Panc1 (cell line): ENCODE results near the gene RNF113B. TPM values are rescaled to one million over a fixed set of nuclear protein-coding genes. Genes with fewer than 3 reads are reported as not detected.

ENCODE experiments used
- ATAC-seq: fragments of 200-7000 bp; cut with Tn5 transposase; 2 replicates; pipeline ENCODE4 v1.9.1; 2020; ENCODE audit warnings: mild to moderate bottlenecking, moderate library complexity
- BruUV-seq: library from RNA; stranded (reverse); fragments of 400-500 nt; replicated peaks from 2 replicates; lab custom pipeline; 2021; lab: Mats Ljungman, UMichigan
- CTCF ChIA-PET: fragments of 300-600 bp; sonication (Branson Sonifier 250); formaldehyde crosslinking; loops from one replicate; lab custom pipeline; 2022; ENCODE audit warnings: antibody characterized with exemption; lab: Charles Lee
- POLR2A ChIA-PET: fragments of 300-600 bp; sonication (Branson Sonifier 250); formaldehyde crosslinking; loops from one replicate; lab custom pipeline; 2022; ENCODE audit warnings: antibody characterized with exemption; lab: Charles Lee
- DNase-seq: peaks from one replicate; pipeline ENCODE4 v3.0.0-alpha.2; 2010; ENCODE audit warnings: low read depth, low spot score
- H3K27ac ChIP-seq: 2 replicates; pipeline ENCODE4 v1.5.1; 2011; ENCODE audit warnings: mild to moderate bottlenecking, low read length, inconsistent platforms
- H3K27me3 ChIP-seq: fragments of 200-500 bp; sonication (Bioruptor generic); 2 replicates; pipeline ENCODE4 v1.6.0; 2014; ENCODE audit warnings: low read length, inconsistent platforms; ENCODE audit not compliant: control insufficient read depth, insufficient read depth
- H3K36me3 ChIP-seq: fragments of 200-500 bp; sonication (Bioruptor generic); 2 replicates; pipeline ENCODE4 v1.5.1; 2014; ENCODE audit warnings: inconsistent platforms, mild to moderate bottlenecking, low read length, moderate library complexity; ENCODE audit not compliant: control insufficient read depth, insufficient read depth
- H3K4me1 ChIP-seq: 2 replicates; pipeline ENCODE4 v1.5.1; 2011; ENCODE audit warnings: inconsistent platforms, mild to moderate bottlenecking, low read length, moderate library complexity; ENCODE audit not compliant: control insufficient read depth, insufficient read depth
- H3K4me3 ChIP-seq, 2 experiments: 2 replicates each; pipeline ENCODE4 v1.5.1; 2011 to 2012; ENCODE audit warnings: low read depth in 2 of 2, low read length in 2 of 2, mild to moderate bottlenecking in 2 of 2, inconsistent platforms in 1 of 2, moderate library complexity in 1 of 2
- H3K9me3 ChIP-seq: fragments of 200-500 bp; sonication (Bioruptor generic); 2 replicates; pipeline ENCODE4 v1.5.1; 2014; ENCODE audit warnings: low read depth, mild to moderate bottlenecking, inconsistent platforms, low read length, moderate library complexity; ENCODE audit not compliant: control insufficient read depth, insufficient read depth
- POLR2AphosphoS5 ChIP-seq: IDR thresholded peaks from 2 replicates; pipeline ENCODE4 v1.6.1; 2012; ENCODE audit warnings: mild to moderate bottlenecking, low read depth, low read length, moderate library complexity
- SIN3A ChIP-seq: IDR thresholded peaks from 2 replicates; pipeline ENCODE4 v1.6.1; 2012; ENCODE audit warnings: low read depth, mild to moderate bottlenecking, low read length, moderate library complexity, borderline replicate concordance; ENCODE audit not compliant: insufficient read depth
- TCF7L2 ChIP-seq: IDR thresholded peaks from 2 replicates; pipeline ENCODE4 v1.6.1; 2011; ENCODE audit warnings: mild to moderate bottlenecking, low read depth, low read length, inconsistent platforms
- in situ Hi-C: cut with HindIII; loops from 2 replicates; pipeline ENCODE4 v1.10.0; 2016; ENCODE audit warnings: low sequenced_read_pairs, low pct_unique_long_range_greater_than_20kb
- intact Hi-C: fragments of 100-400 bp; cut with micrococcal nuclease; formaldehyde crosslinking; loops from one replicate; pipeline ENCODE4 v1.10.0; 2022; ENCODE audit not compliant: unreplicated experiment
- total RNA-seq: library from RNA; stranded (reverse); gene quantifications from one replicate; pipeline ENCODE4 v1.2.1, GENCODE V29; 2021; ENCODE audit not compliant: unreplicated experiment
- TF ChIP-seq, protein P1 (sequence below): fragments of 450-650 bp; IDR thresholded peaks from 2 replicates; pipeline ENCODE4 v1.5.1; 2017; ENCODE audit warnings: mild to moderate bottlenecking
- TF ChIP-seq, protein P2 (sequence below), 2 experiments: IDR thresholded peaks; 2 replicates each; pipeline ENCODE4 v1.6.1; 2011 to 2012; ENCODE audit warnings: low read depth in 2 of 2, control low read depth in 1 of 2, low read length in 1 of 2, mild to moderate bottlenecking in 1 of 2, moderate library complexity in 1 of 2; ENCODE audit not compliant: insufficient read depth in 1 of 2

RNF113B gene
- total RNA-seq, 1 experiment from 2014 or later, result not detected

DNA sequence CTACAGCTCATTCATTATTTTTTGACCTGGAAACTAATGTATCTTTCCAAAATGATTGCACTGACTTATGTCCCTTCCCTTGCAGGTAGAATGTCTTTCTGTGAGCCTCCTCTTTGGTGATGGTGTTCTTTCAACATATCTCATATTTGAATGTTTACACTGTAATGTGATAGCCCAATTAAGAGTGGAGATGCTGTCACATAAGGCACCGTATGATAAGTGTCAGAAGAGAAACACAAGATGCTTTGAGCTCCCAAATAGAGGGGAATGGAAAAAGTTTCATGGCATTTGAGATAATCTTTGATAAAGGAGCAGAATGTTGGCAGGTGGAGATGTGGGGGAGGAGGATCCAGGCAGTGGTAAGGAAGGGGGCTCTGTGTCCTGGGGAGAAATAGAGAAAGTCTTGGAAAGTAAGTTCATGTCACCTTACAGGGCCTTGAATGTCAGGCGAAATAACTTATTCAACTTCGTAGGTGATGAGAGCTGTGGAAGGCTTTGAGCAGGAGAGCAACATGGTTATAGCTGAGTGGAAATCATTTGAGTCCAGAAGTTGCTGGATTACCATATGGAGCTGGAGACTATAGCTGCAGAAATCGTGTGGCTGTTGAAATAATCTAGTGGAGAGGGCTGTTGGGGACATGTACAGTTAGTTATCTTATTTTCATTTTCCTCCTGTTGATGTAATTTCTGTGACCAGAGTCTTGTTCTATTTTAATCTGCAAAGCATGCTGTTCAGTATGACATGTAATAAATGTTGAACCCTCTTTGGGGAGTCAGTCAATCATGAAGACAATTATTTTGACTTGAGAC, 10.3 kb upstream of the RNF113B start:
- no peak for ATAC-seq
- CTCF ChIA-PET, result no interaction called here
- POLR2A ChIA-PET, result no interaction called here
- Histone ChIP-seq H3K4me1 (peaks cover 8% of the 10 kb centered on the region), H3K4me3 (no peak overlapping the region), H3K27ac (no peak overlapping the region), H3K9me3 (no peaks in the 10 kb centered on the region), H3K27me3 (no peaks in the 10 kb centered on the region), H3K36me3 (no peaks in the 10 kb centered on the region)
- no TSS peak for BruUV-seq
- intact Hi-C loops (no loop called here), in situ Hi-C loops (no loop called here)
- DNase-seq, result no peak
- TF ChIP-seq, protein P1, sequence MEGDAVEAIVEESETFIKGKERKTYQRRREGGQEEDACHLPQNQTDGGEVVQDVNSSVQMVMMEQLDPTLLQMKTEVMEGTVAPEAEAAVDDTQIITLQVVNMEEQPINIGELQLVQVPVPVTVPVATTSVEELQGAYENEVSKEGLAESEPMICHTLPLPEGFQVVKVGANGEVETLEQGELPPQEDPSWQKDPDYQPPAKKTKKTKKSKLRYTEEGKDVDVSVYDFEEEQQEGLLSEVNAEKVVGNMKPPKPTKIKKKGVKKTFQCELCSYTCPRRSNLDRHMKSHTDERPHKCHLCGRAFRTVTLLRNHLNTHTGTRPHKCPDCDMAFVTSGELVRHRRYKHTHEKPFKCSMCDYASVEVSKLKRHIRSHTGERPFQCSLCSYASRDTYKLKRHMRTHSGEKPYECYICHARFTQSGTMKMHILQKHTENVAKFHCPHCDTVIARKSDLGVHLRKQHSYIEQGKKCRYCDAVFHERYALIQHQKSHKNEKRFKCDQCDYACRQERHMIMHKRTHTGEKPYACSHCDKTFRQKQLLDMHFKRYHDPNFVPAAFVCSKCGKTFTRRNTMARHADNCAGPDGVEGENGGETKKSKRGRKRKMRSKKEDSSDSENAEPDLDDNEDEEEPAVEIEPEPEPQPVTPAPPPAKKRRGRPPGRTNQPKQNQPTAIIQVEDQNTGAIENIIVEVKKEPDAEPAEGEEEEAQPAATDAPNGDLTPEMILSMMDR, result no peak
- no peak for TF ChIP-seq SIN3A
- TF ChIP-seq TCF7L2, result no peak
- TF ChIP-seq POLR2AphosphoS5, result no peak
- TF ChIP-seq, protein P2, sequence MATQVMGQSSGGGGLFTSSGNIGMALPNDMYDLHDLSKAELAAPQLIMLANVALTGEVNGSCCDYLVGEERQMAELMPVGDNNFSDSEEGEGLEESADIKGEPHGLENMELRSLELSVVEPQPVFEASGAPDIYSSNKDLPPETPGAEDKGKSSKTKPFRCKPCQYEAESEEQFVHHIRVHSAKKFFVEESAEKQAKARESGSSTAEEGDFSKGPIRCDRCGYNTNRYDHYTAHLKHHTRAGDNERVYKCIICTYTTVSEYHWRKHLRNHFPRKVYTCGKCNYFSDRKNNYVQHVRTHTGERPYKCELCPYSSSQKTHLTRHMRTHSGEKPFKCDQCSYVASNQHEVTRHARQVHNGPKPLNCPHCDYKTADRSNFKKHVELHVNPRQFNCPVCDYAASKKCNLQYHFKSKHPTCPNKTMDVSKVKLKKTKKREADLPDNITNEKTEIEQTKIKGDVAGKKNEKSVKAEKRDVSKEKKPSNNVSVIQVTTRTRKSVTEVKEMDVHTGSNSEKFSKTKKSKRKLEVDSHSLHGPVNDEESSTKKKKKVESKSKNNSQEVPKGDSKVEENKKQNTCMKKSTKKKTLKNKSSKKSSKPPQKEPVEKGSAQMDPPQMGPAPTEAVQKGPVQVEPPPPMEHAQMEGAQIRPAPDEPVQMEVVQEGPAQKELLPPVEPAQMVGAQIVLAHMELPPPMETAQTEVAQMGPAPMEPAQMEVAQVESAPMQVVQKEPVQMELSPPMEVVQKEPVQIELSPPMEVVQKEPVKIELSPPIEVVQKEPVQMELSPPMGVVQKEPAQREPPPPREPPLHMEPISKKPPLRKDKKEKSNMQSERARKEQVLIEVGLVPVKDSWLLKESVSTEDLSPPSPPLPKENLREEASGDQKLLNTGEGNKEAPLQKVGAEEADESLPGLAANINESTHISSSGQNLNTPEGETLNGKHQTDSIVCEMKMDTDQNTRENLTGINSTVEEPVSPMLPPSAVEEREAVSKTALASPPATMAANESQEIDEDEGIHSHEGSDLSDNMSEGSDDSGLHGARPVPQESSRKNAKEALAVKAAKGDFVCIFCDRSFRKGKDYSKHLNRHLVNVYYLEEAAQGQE (IDR thresholded peaks at IDR 0.05; ENCODE audit: insufficient read depth in 1 of 2, low read depth in 2 of 2, low read length in 1 of 2), result no peak

DNA sequence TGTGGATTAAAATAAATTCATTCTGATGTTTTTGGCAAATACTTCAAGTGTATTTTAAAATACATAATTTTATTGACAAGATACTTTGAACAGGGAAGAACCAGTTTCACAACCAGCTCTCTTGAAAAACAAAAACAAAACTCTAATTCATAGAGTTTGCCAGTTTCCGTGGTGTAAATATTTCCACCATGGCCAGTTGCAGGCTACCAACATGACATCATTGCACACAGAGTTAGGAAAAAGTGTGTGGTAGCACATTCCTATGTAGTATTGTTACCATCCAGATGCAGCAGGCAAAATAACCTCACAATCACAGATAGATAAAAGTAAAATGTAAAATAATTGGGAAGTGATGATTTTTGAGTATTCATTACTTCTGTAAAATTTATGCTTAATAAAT, 7.7 kb upstream of the RNF113B start:
- Histone ChIP-seq H3K9me3 (no peaks in the 10 kb centered on the region), H3K27ac (no peak overlapping the region), H3K27me3 (no peaks in the 10 kb centered on the region), H3K4me3 (no peak overlapping the region), H3K36me3 (no peaks in the 10 kb centered on the region), H3K4me1 (peaks cover 8% of the 10 kb centered on the region)
- ChIA-PET CTCF (no interaction called here), POLR2A (no interaction called here)
- TF ChIP-seq, protein P2 (IDR thresholded peaks at IDR 0.05; ENCODE audit: insufficient read depth in 1 of 2, low read depth in 2 of 2, low read length in 1 of 2), result no peak
- TF ChIP-seq POLR2AphosphoS5 (no peak), SIN3A (no peak)
- BruUV-seq, result no TSS peak
- ATAC-seq (no peak), DNase-seq (no peak)
- intact Hi-C loops (no loop called here), in situ Hi-C loops (no loop called here)
